Measurements from ENCODE around the gene WDR54.

Gene WDR54

DNA sequence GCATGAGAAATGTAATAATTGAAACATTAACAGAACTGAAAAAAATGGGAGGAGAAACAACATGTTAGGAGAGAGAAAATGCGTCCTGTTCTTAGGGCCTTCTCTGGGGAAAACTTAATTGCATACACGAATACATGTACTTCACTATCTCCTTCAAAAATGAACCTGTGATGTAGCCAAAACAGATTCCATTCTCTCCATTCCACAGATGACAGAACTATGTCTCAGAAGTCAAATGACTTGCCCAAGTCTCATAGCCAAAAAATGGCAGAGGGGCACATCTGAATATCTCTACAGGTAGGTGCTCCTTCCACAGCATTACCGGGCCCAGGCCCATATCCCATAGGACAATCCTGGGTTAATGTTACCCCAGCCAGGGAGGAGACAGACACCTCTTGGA is 37.5 kb upstream of the WDR54 start:
- H3K9ac ChIP-seq (ENCODE audit: low read depth, low read length) = no peak overlapping the region
- H3K9me3 ChIP-seq (ENCODE audit: insufficient read depth, low read depth, low read length) = no peaks in the 10 kb centered on the region
- no peaks in the 10 kb centered on the region for H3K27me3 ChIP-seq (ENCODE audit: insufficient read depth, low read length)
- H3K36me3 ChIP-seq (ENCODE audit: insufficient read depth, low read length) = peaks cover 18% of the 10 kb centered on the region
- no peak overlapping the region for H3K27ac ChIP-seq (ENCODE audit: low read depth, low read length)
- H3K4me1 ChIP-seq (ENCODE audit: insufficient read depth, low read length) = peaks cover 13% of the 10 kb centered on the region; the same call in 1 of the 2 replicates
- no peak overlapping the region for H3K4me3 ChIP-seq (ENCODE audit: low read length)
- 93% methylated on average over 3 of the region's 3 CpGs for WGBS

DNA sequence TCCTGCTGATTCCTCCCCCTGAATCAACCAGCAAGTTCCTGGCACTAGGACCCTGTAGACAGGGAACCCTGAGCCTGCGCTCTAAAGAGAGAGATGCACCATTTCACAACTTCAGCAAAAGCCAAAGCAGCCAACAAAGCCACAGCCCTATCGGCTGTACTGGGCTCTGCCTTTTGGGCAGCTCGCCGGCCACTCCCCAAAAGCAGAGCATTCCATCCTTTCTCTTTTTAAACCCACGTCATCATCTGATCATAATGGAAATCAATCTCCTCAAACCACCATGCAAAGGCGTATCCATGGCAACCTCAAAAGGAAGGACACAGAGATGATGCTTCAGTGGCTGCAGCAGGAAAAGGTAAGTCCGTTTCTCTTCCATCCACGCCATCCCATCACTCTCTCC is 36.1 kb upstream of the WDR54 start:
- Histone ChIP-seq H3K27me3 (ENCODE audit: insufficient read depth, low read length) (no peaks in the 10 kb centered on the region), H3K27ac (ENCODE audit: low read depth, low read length) (no peak overlapping the region), H3K4me1 (ENCODE audit: insufficient read depth, low read length) (peaks cover 9% of the 10 kb centered on the region), H3K9me3 (ENCODE audit: insufficient read depth, low read depth, low read length) (no peaks in the 10 kb centered on the region), H3K4me3 (ENCODE audit: low read length) (no peak overlapping the region), H3K9ac (ENCODE audit: low read depth, low read length) (no peak overlapping the region), H3K36me3 (ENCODE audit: insufficient read depth, low read length) (peaks cover 18% of the 10 kb centered on the region)
- 90% methylated on average over 8 of the region's 8 CpGs for WGBS

DNA sequence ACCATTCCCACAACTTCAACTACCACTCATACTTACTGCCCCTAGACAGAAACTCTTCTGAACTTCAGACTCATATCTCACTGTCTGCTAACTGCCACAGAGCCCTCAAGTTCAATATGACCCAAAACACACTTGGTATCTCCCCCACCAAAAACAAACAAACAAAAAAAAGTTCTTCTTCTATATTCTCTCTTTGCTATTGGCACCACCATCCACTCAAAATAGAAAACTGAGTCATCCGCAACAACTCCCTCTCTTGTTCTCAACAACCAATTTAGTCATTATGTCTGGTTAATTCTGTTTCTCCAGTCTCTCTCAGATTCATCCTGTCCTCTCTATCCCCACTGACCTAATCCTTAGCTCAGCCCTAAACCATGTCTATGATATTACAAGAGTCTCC is 34.2 kb upstream of the WDR54 start:
- Histone ChIP-seq H3K9ac (ENCODE audit: low read depth, low read length) (no peak overlapping the region), H3K9me3 (ENCODE audit: insufficient read depth, low read depth, low read length) (no peaks in the 10 kb centered on the region), H3K27me3 (ENCODE audit: insufficient read depth, low read length) (no peaks in the 10 kb centered on the region), H3K4me3 (ENCODE audit: low read length) (no peak overlapping the region), H3K36me3 (ENCODE audit: insufficient read depth, low read length) (peaks cover 18% of the 10 kb centered on the region), H3K27ac (ENCODE audit: low read depth, low read length) (no peak overlapping the region), H3K4me1 (ENCODE audit: insufficient read depth, low read length) (peaks cover 12% of the 10 kb centered on the region)
- 98% methylated on average over 1 of the region's 1 CpG for WGBS

DNA sequence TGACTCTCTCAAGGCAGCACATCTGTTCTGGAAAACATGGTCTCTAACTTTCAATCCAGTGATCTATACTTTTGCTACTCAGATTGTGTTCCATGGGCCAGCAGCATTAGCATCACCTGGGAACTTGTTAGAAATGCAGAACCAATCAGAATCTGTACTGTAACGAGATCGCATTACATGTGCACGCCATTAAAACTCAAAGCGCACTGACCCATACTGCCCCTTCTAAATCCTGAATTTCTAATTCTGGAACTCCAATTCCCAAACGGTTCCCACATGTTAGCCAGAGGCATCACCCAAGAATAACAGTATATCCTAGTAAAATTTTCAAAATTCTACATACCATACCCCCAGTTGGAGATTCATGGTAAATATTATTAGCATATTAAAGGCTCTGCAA is 30.9 kb upstream of the WDR54 start:
- no peaks in the 10 kb centered on the region for H3K9me3 ChIP-seq (ENCODE audit: insufficient read depth, low read depth, low read length)
- WGBS = 64% methylated on average over 5 of the region's 5 CpGs
- peaks cover 3% of the 10 kb centered on the region for H3K36me3 ChIP-seq (ENCODE audit: insufficient read depth, low read length)
- peak overlapping the region; percentile 85 for H3K4me3 ChIP-seq (ENCODE audit: low read length)
- no peak overlapping the region for H3K27ac ChIP-seq (ENCODE audit: low read depth, low read length)
- H3K9ac ChIP-seq (ENCODE audit: low read depth, low read length) = peak overlapping the region; percentile 97; the same call in 1 of the 2 replicates
- H3K4me1 ChIP-seq (ENCODE audit: insufficient read depth, low read length) = peaks cover 12% of the 10 kb centered on the region
- no peaks in the 10 kb centered on the region for H3K27me3 ChIP-seq (ENCODE audit: insufficient read depth, low read length)

DNA sequence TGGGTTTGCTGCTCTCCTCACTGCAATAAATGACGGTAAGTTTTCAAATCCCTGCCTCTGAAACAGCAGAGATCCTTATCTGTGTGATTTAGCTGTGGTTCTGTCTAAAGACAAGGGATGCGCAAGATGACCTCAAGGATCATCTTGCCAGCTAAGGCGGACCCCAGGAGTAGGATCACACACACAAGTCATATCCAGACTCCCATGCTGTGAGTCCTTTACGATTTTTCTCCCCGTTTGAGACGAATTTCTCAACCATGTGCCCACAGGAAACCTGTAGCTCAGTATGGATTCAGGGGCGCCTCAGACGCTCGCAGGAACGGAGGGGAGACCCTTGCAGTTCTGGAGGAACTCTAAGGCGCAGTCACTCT is 30.3 kb upstream of the WDR54 start:
- H3K9ac ChIP-seq (ENCODE audit: low read depth, low read length) = peak overlapping the region; percentile 97
- H3K4me1 ChIP-seq (ENCODE audit: insufficient read depth, low read length) = peaks cover 12% of the 10 kb centered on the region
- H3K36me3 ChIP-seq (ENCODE audit: insufficient read depth, low read length) = no peaks in the 10 kb centered on the region
- peak overlapping the region; percentile 97 for H3K27ac ChIP-seq (ENCODE audit: low read depth, low read length)
- no peaks in the 10 kb centered on the region for H3K27me3 ChIP-seq (ENCODE audit: insufficient read depth, low read length)
- H3K4me3 ChIP-seq (ENCODE audit: low read length) = peak overlapping the region; percentile 85
- H3K9me3 ChIP-seq (ENCODE audit: insufficient read depth, low read depth, low read length) = no peaks in the 10 kb centered on the region
- WGBS = under 1% methylated on average over 11 of the region's 11 CpGs

DNA sequence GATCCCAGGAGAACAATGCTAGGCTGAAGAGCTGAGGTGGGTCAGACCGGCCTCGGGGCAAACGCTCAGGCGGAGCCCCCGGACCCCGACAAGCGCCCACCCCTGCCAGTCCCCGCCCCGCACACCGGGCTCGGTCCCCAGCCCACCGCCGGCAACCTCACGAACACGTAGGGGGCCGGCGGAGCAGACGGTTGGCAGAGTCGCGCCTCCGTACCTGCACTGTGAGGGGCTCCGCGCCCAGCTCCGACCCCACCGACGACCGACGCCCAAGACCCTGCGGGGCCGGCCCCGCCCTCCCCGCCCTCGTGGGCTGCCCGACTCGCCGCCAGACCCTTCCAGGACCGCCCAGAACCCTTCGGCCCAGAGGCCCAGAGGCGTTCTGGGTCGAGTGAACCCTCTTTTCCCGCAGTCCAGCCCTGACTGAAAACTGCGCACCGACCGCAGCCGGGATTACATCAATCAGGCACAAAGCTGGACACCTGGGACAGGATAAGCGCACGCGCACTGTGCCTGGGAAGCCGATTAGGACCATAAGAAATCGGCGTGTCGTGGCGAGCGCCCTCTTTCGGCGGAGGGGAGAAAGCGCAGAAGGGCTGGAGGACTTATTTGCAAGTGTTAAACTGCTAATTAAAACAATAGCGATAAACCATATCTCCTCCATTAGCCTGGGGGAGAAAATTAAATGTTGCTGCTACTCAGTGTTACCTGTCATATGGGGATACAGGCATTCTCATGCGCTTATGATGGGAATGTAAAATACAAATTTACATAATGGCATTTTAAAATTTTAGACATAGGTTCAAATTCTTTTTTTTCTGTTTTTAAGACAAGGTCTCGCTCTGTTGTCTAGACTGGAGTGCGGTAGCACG is 29.7 kb upstream of the WDR54 start:
- Histone ChIP-seq H3K9ac (ENCODE audit: low read depth, low read length) (peak overlapping the region; percentile 97), H3K27me3 (ENCODE audit: insufficient read depth, low read length) (no peaks in the 10 kb centered on the region), H3K36me3 (ENCODE audit: insufficient read depth, low read length) (no peaks in the 10 kb centered on the region), H3K9me3 (ENCODE audit: insufficient read depth, low read depth, low read length) (no peaks in the 10 kb centered on the region), H3K27ac (ENCODE audit: low read depth, low read length) (peak overlapping the region; percentile 97), H3K4me3 (ENCODE audit: low read length) (peak overlapping the region; percentile 85), H3K4me1 (ENCODE audit: insufficient read depth, low read length) (peaks cover 12% of the 10 kb centered on the region)
- 3% methylated on average over 60 of the region's 62 CpGs for WGBS

DNA sequence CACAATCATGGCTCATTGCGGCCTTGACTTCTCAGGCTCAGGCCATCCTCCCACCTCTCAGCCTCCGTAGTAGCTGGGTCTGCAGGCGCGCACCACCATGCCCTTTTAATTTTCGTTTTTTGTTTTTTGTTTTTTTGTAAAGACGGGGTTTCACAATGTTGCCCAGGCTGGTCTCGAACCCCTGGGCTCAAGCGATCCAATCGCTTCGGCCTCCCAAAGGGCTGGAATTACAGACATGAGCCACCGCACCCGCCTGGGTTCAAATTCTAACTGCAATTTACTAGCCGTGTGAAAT is 29.1 kb upstream of the WDR54 start:
- Histone ChIP-seq H3K4me3 (ENCODE audit: low read length) (peak overlapping the region; percentile 85), H3K27me3 (ENCODE audit: insufficient read depth, low read length) (no peaks in the 10 kb centered on the region), H3K27ac (ENCODE audit: low read depth, low read length) (peak overlapping the region; percentile 23; the same call in 1 of the 2 replicates), H3K9ac (ENCODE audit: low read depth, low read length) (peak overlapping the region; percentile 97; the same call in 1 of the 2 replicates), H3K4me1 (ENCODE audit: insufficient read depth, low read length) (peaks cover 12% of the 10 kb centered on the region), H3K9me3 (ENCODE audit: insufficient read depth, low read depth, low read length) (no peaks in the 10 kb centered on the region), H3K36me3 (ENCODE audit: insufficient read depth, low read length) (no peaks in the 10 kb centered on the region)
- WGBS = 85% methylated on average over 13 of the region's 13 CpGs

DNA sequence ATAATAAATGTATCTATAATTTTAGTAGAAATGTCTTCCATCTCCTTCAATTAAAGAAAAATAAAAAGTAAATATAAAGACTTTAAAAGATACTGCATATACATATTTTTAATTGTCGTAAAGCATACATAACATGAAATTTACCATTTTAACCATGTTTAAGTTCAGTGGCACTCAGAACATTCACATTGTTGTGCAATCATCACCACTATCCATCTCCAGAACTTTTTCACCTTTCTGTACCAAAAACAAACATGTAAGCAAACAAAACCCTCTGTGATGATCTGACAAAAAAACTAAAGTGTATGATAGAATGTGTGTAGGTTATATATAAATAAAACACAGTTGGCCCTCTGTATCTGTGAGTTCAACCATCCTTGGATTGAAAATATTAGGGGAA is 28.0 kb upstream of the WDR54 start:
- H3K27ac ChIP-seq (ENCODE audit: low read depth, low read length) = no peak overlapping the region
- H3K9me3 ChIP-seq (ENCODE audit: insufficient read depth, low read depth, low read length) = no peaks in the 10 kb centered on the region
- no peak overlapping the region for H3K4me3 ChIP-seq (ENCODE audit: low read length)
- H3K36me3 ChIP-seq (ENCODE audit: insufficient read depth, low read length) = no peaks in the 10 kb centered on the region
- whole genome bisulfite sequencing = 97% methylated on average over 1 of the region's 1 CpG
- peaks cover 12% of the 10 kb centered on the region for H3K4me1 ChIP-seq (ENCODE audit: insufficient read depth, low read length)
- no peaks in the 10 kb centered on the region for H3K27me3 ChIP-seq (ENCODE audit: insufficient read depth, low read length)
- H3K9ac ChIP-seq (ENCODE audit: low read depth, low read length) = no peak overlapping the region

DNA sequence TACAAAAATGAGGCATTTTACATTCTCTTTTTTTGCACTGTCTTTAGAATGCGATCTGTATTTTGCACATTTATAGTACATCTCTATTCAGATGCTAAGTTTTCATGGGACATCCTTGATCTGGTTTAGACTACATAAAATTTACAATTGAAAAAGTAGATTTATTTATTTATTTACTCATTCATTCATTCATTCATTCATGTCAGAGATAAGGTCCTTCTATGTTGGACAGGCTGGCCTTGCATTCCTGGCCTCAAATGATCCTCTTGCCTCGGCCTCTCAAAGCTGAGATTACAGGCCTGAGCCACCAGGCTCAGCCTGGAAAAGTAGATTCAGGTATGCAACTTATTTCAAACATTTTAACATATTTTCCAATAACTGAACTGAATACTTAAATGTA is 25.4 kb upstream of the WDR54 start:
- Histone ChIP-seq H3K9me3 (ENCODE audit: insufficient read depth, low read depth, low read length) (no peaks in the 10 kb centered on the region), H3K27ac (ENCODE audit: low read depth, low read length) (no peak overlapping the region), H3K4me1 (ENCODE audit: insufficient read depth, low read length) (peaks cover 3% of the 10 kb centered on the region), H3K4me3 (ENCODE audit: low read length) (no peak overlapping the region), H3K36me3 (ENCODE audit: insufficient read depth, low read length) (no peaks in the 10 kb centered on the region), H3K9ac (ENCODE audit: low read depth, low read length) (no peak overlapping the region), H3K27me3 (ENCODE audit: insufficient read depth, low read length) (no peaks in the 10 kb centered on the region)
- WGBS = 98% methylated on average over 2 of the region's 2 CpGs

DNA sequence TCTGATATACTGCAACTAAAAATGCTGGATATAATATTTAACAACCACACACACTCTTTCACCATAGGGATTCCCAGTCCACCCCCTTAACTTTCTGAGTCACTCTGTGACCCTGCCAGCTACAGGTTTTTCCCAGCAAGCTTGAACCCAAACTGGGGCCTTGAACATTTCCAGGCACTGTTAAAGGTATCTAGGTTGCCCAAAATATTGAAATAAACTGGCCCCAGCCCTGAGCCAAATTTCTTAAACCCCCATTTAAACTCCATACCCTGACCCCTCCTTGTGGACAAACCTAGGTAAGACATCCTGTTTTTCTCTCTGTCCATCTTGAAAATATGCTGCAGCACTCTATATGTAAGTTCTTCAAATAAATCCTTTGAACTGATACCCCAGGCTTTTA is 21.7 kb upstream of the WDR54 start:
- no peaks in the 10 kb centered on the region for H3K27me3 ChIP-seq (ENCODE audit: insufficient read depth, low read length)
- H3K9me3 ChIP-seq (ENCODE audit: insufficient read depth, low read depth, low read length) = no peaks in the 10 kb centered on the region
- no peak overlapping the region for H3K27ac ChIP-seq (ENCODE audit: low read depth, low read length)
- no peaks in the 10 kb centered on the region for H3K4me1 ChIP-seq (ENCODE audit: insufficient read depth, low read length)
- no peak overlapping the region for H3K9ac ChIP-seq (ENCODE audit: low read depth, low read length)
- no peaks in the 10 kb centered on the region for H3K36me3 ChIP-seq (ENCODE audit: insufficient read depth, low read length)
- H3K4me3 ChIP-seq (ENCODE audit: low read length) = no peak overlapping the region

DNA sequence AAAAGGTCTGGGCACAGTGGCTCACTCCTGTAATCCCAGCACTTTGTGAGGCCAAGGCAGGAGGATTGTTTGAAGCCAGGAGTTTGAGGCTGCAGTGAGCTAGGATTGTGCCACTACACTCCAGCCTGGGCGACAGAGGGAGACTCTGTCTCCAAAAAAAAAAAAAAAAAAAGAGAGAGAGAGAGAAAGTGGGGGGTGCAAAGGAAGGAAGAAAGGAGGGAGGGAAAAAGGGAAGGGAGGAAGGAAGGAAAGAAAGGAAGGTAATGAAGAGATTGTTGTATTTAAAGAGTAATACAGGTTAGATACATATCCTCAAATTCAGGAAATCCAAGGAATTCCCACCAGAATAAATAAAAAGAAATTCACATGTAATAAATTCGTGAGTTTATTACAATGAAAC is 19.6 kb upstream of the WDR54 start:
- H3K4me3 ChIP-seq (ENCODE audit: low read length) = no peak overlapping the region
- H3K27me3 ChIP-seq (ENCODE audit: insufficient read depth, low read length) = no peaks in the 10 kb centered on the region
- 69% methylated on average over 1 of the region's 2 CpGs for WGBS
- no peaks in the 10 kb centered on the region for H3K4me1 ChIP-seq (ENCODE audit: insufficient read depth, low read length)
- H3K27ac ChIP-seq (ENCODE audit: low read depth, low read length) = no peak overlapping the region
- no peaks in the 10 kb centered on the region for H3K9me3 ChIP-seq (ENCODE audit: insufficient read depth, low read depth, low read length)
- H3K36me3 ChIP-seq (ENCODE audit: insufficient read depth, low read length) = no peaks in the 10 kb centered on the region
- no peak overlapping the region for H3K9ac ChIP-seq (ENCODE audit: low read depth, low read length)

DNA sequence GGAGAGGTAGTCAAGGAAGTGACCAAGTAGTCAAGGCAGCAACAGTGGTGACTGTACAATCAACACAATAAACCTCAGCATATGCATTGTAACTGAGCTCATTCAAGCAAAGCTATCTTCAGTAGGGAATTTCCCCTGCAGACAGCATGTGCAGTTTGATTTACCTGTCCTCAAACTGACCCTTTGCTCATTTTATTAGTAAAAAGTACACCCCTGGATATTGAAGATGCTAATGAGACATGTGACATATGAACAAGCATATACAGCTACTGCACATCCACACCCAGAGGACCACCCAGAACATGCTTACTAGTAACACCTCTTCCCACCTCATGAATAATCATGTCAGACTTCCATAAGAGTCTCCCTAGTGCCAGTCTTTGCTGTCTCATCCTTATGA is 15.5 kb upstream of the WDR54 start:
- no peaks in the 10 kb centered on the region for H3K4me1 ChIP-seq (ENCODE audit: insufficient read depth, low read length)
- no peak overlapping the region for H3K9ac ChIP-seq (ENCODE audit: low read depth, low read length)
- no peaks in the 10 kb centered on the region for H3K27me3 ChIP-seq (ENCODE audit: insufficient read depth, low read length)
- H3K27ac ChIP-seq (ENCODE audit: low read depth, low read length) = no peak overlapping the region
- H3K36me3 ChIP-seq (ENCODE audit: insufficient read depth, low read length) = no peaks in the 10 kb centered on the region
- no peaks in the 10 kb centered on the region for H3K9me3 ChIP-seq (ENCODE audit: insufficient read depth, low read depth, low read length)
- H3K4me3 ChIP-seq (ENCODE audit: low read length) = no peak overlapping the region
